ENCODE results near the gene CDH11. TPM values are rescaled to one million over a fixed set of nuclear protein-coding genes. Genes with fewer than 3 reads are reported as not detected.

The CDH11 gene
- total RNA-seq, 1 experiment from 2014 or later, result 0.64 TPM

DNA sequence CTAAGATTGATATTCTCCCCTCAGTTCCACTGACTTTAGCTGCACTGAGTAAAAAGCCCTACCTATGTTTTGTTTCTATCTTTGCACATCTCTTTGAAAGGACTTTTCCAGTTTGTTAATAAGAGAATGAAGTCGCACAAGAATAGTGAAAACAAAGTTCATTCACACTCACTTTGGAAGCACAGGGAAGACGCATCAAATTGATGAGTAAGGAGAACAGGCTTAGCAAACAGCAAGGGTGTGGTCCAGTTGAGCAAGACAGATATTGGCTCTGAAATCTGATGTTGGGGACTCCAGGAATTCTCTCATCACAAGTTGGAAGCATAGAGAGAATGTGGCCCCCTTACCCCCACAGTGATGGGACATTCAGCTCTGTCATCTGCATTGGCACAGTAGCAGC lies 221.3 kb downstream of the CDH11 start:
- TF ChIP-seq, protein P1, sequence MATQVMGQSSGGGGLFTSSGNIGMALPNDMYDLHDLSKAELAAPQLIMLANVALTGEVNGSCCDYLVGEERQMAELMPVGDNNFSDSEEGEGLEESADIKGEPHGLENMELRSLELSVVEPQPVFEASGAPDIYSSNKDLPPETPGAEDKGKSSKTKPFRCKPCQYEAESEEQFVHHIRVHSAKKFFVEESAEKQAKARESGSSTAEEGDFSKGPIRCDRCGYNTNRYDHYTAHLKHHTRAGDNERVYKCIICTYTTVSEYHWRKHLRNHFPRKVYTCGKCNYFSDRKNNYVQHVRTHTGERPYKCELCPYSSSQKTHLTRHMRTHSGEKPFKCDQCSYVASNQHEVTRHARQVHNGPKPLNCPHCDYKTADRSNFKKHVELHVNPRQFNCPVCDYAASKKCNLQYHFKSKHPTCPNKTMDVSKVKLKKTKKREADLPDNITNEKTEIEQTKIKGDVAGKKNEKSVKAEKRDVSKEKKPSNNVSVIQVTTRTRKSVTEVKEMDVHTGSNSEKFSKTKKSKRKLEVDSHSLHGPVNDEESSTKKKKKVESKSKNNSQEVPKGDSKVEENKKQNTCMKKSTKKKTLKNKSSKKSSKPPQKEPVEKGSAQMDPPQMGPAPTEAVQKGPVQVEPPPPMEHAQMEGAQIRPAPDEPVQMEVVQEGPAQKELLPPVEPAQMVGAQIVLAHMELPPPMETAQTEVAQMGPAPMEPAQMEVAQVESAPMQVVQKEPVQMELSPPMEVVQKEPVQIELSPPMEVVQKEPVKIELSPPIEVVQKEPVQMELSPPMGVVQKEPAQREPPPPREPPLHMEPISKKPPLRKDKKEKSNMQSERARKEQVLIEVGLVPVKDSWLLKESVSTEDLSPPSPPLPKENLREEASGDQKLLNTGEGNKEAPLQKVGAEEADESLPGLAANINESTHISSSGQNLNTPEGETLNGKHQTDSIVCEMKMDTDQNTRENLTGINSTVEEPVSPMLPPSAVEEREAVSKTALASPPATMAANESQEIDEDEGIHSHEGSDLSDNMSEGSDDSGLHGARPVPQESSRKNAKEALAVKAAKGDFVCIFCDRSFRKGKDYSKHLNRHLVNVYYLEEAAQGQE (IDR thresholded peaks at IDR 0.05; ENCODE audit: insufficient read depth in 1 of 2, low read depth in 2 of 2, low read length in 1 of 2), result no peak
- no peak for ATAC-seq
- no TSS peak for BruUV-seq (replicated peaks)

DNA sequence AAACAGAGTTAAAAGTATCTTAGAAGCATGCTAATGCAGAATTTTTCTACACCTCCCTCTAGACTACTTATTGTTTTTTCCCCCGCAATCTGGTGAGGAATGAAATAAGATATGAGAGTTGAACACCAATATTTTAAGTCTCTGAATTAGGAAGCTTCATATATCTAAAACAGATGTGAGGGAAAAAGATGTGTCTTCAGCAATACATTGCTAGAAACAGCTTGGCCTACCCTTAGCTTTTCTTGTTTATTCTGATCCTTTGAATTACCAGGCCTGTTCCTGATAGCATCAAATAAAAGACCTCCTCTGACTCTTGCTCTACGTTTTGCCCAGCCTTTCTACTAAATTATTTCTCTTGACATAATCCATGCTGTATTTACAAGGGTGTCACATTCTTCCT lies 221.8 kb downstream of the CDH11 start:
- DNase-seq (ENCODE audit: low read depth, low spot score) (no peak), ATAC-seq (no peak)
- ChIA-PET POLR2A (no interaction called here), CTCF (interaction anchor here (0.7 kb wide), 1 partner anchor 1072 kb away, joined by 3 read pairs; no protein-coding TSS in a partner anchor)
- no peak overlapping the region for H3K4me3 ChIP-seq (ENCODE audit: low read depth in 2 of 2, low read length in 2 of 2)
- TF ChIP-seq POLR2AphosphoS5 (IDR thresholded peaks at IDR 0.05; ENCODE audit: low read depth, low read length) (no peak), TCF7L2 (IDR thresholded peaks at IDR 0.05; ENCODE audit: low read depth, low read length) (no peak), SIN3A (IDR thresholded peaks at IDR 0.05; ENCODE audit: borderline replicate concordance, insufficient read depth, low read depth, low read length) (no peak)
- TF ChIP-seq, protein P2, sequence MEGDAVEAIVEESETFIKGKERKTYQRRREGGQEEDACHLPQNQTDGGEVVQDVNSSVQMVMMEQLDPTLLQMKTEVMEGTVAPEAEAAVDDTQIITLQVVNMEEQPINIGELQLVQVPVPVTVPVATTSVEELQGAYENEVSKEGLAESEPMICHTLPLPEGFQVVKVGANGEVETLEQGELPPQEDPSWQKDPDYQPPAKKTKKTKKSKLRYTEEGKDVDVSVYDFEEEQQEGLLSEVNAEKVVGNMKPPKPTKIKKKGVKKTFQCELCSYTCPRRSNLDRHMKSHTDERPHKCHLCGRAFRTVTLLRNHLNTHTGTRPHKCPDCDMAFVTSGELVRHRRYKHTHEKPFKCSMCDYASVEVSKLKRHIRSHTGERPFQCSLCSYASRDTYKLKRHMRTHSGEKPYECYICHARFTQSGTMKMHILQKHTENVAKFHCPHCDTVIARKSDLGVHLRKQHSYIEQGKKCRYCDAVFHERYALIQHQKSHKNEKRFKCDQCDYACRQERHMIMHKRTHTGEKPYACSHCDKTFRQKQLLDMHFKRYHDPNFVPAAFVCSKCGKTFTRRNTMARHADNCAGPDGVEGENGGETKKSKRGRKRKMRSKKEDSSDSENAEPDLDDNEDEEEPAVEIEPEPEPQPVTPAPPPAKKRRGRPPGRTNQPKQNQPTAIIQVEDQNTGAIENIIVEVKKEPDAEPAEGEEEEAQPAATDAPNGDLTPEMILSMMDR (IDR thresholded peaks at IDR 0.05), result no peak
- TF ChIP-seq, protein P1 (IDR thresholded peaks at IDR 0.05; ENCODE audit: insufficient read depth in 1 of 2, low read depth in 2 of 2, low read length in 1 of 2), result no peak
- H3K4me1 ChIP-seq (ENCODE audit: control insufficient read depth, insufficient read depth, low read length), result no peaks in the 10 kb centered on the region
- no peak overlapping the region for H3K27ac ChIP-seq (ENCODE audit: low read length)
- intact Hi-C loops (cut with micrococcal nuclease; ENCODE audit: unreplicated experiment) (no loop called here), in situ Hi-C loops (cut with HindIII; ENCODE audit: low pct_unique_long_range_greater_than_20kb, low sequenced_read_pairs) (no loop called here)
- H3K27me3 ChIP-seq (ENCODE audit: control insufficient read depth, insufficient read depth, low read length), result no peaks in the 10 kb centered on the region
- H3K9me3 ChIP-seq (ENCODE audit: control insufficient read depth, insufficient read depth, low read depth, low read length), result no peaks in the 10 kb centered on the region
- BruUV-seq (replicated peaks), result no TSS peak
- H3K36me3 ChIP-seq (ENCODE audit: control insufficient read depth, insufficient read depth, low read length), result no peaks in the 10 kb centered on the region

More for the DNA sequence above, 221.3 kb downstream of the CDH11 start:
- CTCF ChIA-PET, result interaction anchor here (0.7 kb wide), 1 partner anchor 1071 kb away, joined by 3 read pairs; no protein-coding TSS in a partner anchor
- in situ Hi-C loops (cut with HindIII; ENCODE audit: low pct_unique_long_range_greater_than_20kb, low sequenced_read_pairs), result no loop called here
- no peak for DNase-seq (ENCODE audit: low read depth, low spot score)
- Histone ChIP-seq H3K4me1 (ENCODE audit: control insufficient read depth, insufficient read depth, low read length) (no peaks in the 10 kb centered on the region), H3K4me3 (ENCODE audit: low read depth in 2 of 2, low read length in 2 of 2) (no peak overlapping the region), H3K9me3 (ENCODE audit: control insufficient read depth, insufficient read depth, low read depth, low read length) (no peaks in the 10 kb centered on the region), H3K36me3 (ENCODE audit: control insufficient read depth, insufficient read depth, low read length) (no peaks in the 10 kb centered on the region), H3K27me3 (ENCODE audit: control insufficient read depth, insufficient read depth, low read length) (no peaks in the 10 kb centered on the region), H3K27ac (ENCODE audit: low read length) (no peak overlapping the region)
- POLR2A ChIA-PET, result no interaction called here
- intact Hi-C loops (cut with micrococcal nuclease; ENCODE audit: unreplicated experiment), result no loop called here
